Pulmonary artery endothelial cell (primary cell): ENCODE measurements around the gene IQSEC1. TPM values are rescaled to one million over a fixed set of nuclear protein-coding genes. Genes with fewer than 3 reads are reported as not detected.

Experiments
- DNase-seq: peaks from one replicate; pipeline ENCODE4 v3.0.0-alpha.2; 2011; ENCODE audit warnings: low read depth, low spot score
- total RNA-seq: library from RNA; depleted of rRNA; stranded (reverse); fragments of >200 nt; gene quantifications from 2 replicates; pipeline ENCODE4 v1.2.3, GENCODE V29; 2014

The IQSEC1 gene
- total RNA-seq, 1 donor from 2014 or later: 8.9 TPM

GRCh38 chr3:12935861-12936830 is 137.1 kb downstream of the IQSEC1 start:
- DNase-seq: no peak

GRCh38 chr3:12935023-12935860 is 138.0 kb downstream of the IQSEC1 start:
- DNase-seq: no peak

- no peak for DNase-seq
Observed at GRCh38 chr3:12934431-12934830, 138.8 kb downstream of the IQSEC1 start.

- DNase-seq: no peak
Observed at GRCh38 chr3:12933901-12934300, 139.3 kb downstream of the IQSEC1 start.

GRCh38 chr3:12932754-12933153 is 140.5 kb downstream of the IQSEC1 start:
- DNase-seq: no peak

GRCh38 chr3:12932347-12932746 is 140.9 kb downstream of the IQSEC1 start:
- DNase-seq: no peak

- DNase-seq: no peak
Observed at GRCh38 chr3:12931273-12931905, 141.8 kb downstream of the IQSEC1 start.

- DNase-seq: no peak
Observed at GRCh38 chr3:12929801-12930200, 143.4 kb downstream of the IQSEC1 start.

GRCh38 chr3:12926660-12927059 is 146.6 kb downstream of the IQSEC1 start:
- no peak for DNase-seq

- DNase-seq: no peak
Observed at GRCh38 chr3:12925648-12926047, 147.6 kb downstream of the IQSEC1 start.

- no peak for DNase-seq
Observed at GRCh38 chr3:12924437-12924836, 148.8 kb downstream of the IQSEC1 start.

- DNase-seq: no peak
Observed at GRCh38 chr3:12922881-12923431, 150.3 kb downstream of the IQSEC1 start.

GRCh38 chr3:12922306-12922705 is 150.9 kb downstream of the IQSEC1 start:
- no peak for DNase-seq

GRCh38 chr3:12921736-12922135 is 151.5 kb downstream of the IQSEC1 start:
- DNase-seq: no peak

- no peak for DNase-seq
Observed at GRCh38 chr3:12920967-12921366, 152.3 kb downstream of the IQSEC1 start.

- DNase-seq: no peak
Observed at GRCh38 chr3:12919205-12919604, 154.0 kb downstream of the IQSEC1 start.

- no peak for DNase-seq
Observed at GRCh38 chr3:12918231-12918630, 155.0 kb downstream of the IQSEC1 start.

GRCh38 chr3:12916159-12916558 is 157.1 kb downstream of the IQSEC1 start:
- DNase-seq: no peak

- no peak for DNase-seq
Observed at GRCh38 chr3:12914088-12914487, 159.1 kb downstream of the IQSEC1 start.

GRCh38 chr3:12911881-12912415 is 161.3 kb downstream of the IQSEC1 start:
- no peak for DNase-seq
